Thyroid gland (tissue), 4 donors: ENCODE results near the gene LORICRIN.

ENCODE experiments used
- POLR2A ChIP-seq, 2 donors: fragments of 450-650 bp; IDR thresholded peaks; one replicate each; pipeline ENCODE4 v1.6.1; 2017; ENCODE audit warnings: antibody characterized with exemption in 2 of 2, mild to moderate bottlenecking in 2 of 2, moderate library complexity in 1 of 2
- TF ChIP-seq, protein P1 (sequence below), 6 experiments: fragments of 200-600 bp in 3 of 6; fragments of 450-650 bp in 3 of 6; sonication (generic) in 3 of 6; IDR thresholded peaks; one replicate each; pipeline ENCODE4 v1.5.1; 2016 to 2019; ENCODE audit warnings: antibody characterized with exemption in 6 of 6, mild to moderate bottlenecking in 2 of 6, inconsistent platforms in 1 of 6, moderate library complexity in 1 of 6

- TF ChIP-seq, protein P1, sequence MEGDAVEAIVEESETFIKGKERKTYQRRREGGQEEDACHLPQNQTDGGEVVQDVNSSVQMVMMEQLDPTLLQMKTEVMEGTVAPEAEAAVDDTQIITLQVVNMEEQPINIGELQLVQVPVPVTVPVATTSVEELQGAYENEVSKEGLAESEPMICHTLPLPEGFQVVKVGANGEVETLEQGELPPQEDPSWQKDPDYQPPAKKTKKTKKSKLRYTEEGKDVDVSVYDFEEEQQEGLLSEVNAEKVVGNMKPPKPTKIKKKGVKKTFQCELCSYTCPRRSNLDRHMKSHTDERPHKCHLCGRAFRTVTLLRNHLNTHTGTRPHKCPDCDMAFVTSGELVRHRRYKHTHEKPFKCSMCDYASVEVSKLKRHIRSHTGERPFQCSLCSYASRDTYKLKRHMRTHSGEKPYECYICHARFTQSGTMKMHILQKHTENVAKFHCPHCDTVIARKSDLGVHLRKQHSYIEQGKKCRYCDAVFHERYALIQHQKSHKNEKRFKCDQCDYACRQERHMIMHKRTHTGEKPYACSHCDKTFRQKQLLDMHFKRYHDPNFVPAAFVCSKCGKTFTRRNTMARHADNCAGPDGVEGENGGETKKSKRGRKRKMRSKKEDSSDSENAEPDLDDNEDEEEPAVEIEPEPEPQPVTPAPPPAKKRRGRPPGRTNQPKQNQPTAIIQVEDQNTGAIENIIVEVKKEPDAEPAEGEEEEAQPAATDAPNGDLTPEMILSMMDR (IDR thresholded peaks at IDR 0.05), result no peak
- TF ChIP-seq POLR2A (IDR thresholded peaks at IDR 0.05), result no peak
Observed at GRCh38 chr1:153233448-153233847, 26.0 kb upstream of the LORICRIN start.
